Smooth muscle cell (in vitro differentiated cells): ENCODE data around the gene RUNX2. TPM values are rescaled to one million over a fixed set of nuclear protein-coding genes. Genes with fewer than 3 reads are reported as not detected.

Experiments used
- DNase-seq: peaks from one replicate; lab custom pipeline; 2025; ENCODE audit not compliant: unreplicated experiment; lab: John Stamatoyannopoulos, UW
- H2AFZ ChIP-seq: fragments of 200-600 bp; sonication (generic); 2 replicates; pipeline ENCODE4 v1.6.0; 2016; ENCODE audit warnings: antibody characterized with exemption, low read depth, mild to moderate bottlenecking
- H3F3A ChIP-seq: fragments of 200-600 bp; sonication (generic); 2 replicates; pipeline ENCODE4 v1.6.0; 2017; ENCODE audit warnings: antibody characterized with exemption, low read depth
- H3K27ac ChIP-seq: fragments of 200-600 bp; sonication (generic); 2 replicates; pipeline ENCODE4 v1.5.1; 2016; ENCODE audit warnings: low read depth, mild to moderate bottlenecking
- H3K27me3 ChIP-seq: fragments of 200-600 bp; sonication (generic); 2 replicates; pipeline ENCODE4 v1.6.1; 2016; ENCODE audit warnings: low read depth, mild to moderate bottlenecking
- H3K36me3 ChIP-seq: fragments of 200-600 bp; sonication (generic); 2 replicates; pipeline ENCODE4 v1.5.1; 2016; ENCODE audit warnings: low read depth
- H3K4me1 ChIP-seq: fragments of 200-600 bp; sonication (generic); 2 replicates; pipeline ENCODE4 v1.5.1; 2016; ENCODE audit warnings: low read depth
- H3K4me2 ChIP-seq: fragments of 200-600 bp; sonication (generic); 2 replicates; pipeline ENCODE4 v1.6.0; 2016; ENCODE audit warnings: mild to moderate bottlenecking
- H3K4me3 ChIP-seq: fragments of 200-600 bp; sonication (generic); 2 replicates; pipeline ENCODE4 v1.5.1; 2016; ENCODE audit warnings: mild to moderate bottlenecking
- H3K79me2 ChIP-seq: fragments of 200-600 bp; sonication (generic); 2 replicates; pipeline ENCODE4 v1.6.0; 2016; ENCODE audit warnings: low read depth, mild to moderate bottlenecking
- H3K9ac ChIP-seq: fragments of 200-600 bp; sonication (generic); 2 replicates; pipeline ENCODE4 v1.6.0; 2016; ENCODE audit warnings: low read depth
- H3K9me3 ChIP-seq: fragments of 200-600 bp; sonication (generic); replicated peaks from 2 replicates; pipeline ENCODE4 v1.5.1; 2016; ENCODE audit warnings: low read depth
- H4K20me1 ChIP-seq: fragments of 200-600 bp; sonication (generic); 2 replicates; pipeline ENCODE4 v1.6.0; 2016; ENCODE audit warnings: low read depth
- CTCF ChIP-seq: fragments of 200-600 bp; sonication (generic); IDR thresholded peaks from 2 replicates; pipeline ENCODE4 v1.5.1; 2017; ENCODE audit warnings: borderline replicate concordance, mild to moderate bottlenecking, antibody characterized with exemption; ENCODE audit not compliant: insufficient read depth, poor library complexity, severe bottlenecking
- WGBS: methylation state at CpG from one replicate; pipeline ENCODE4 v1.1.7; 2016; ENCODE audit warnings: low lambda C conversion rate; 5-methylcytosine and 5-hydroxymethylcytosine counted together
- polyA plus RNA-seq: library from polyadenylated mRNA; unstranded; fragments of >200 nt; fragmentation: Nextera tagmentation; extraction: Ambion mirVana; gene quantifications from 2 replicates; pipeline ENCODE4 v1.2.1, GENCODE V29; 2016
- total RNA-seq: library from RNA; depleted of rRNA; stranded (reverse); fragments of >200 nt; gene quantifications from 2 replicates; pipeline ENCODE4 v1.2.3, GENCODE V29; 2014

Gene RUNX2
- total and polyA plus RNA-seq, 2 experiments from 2014 or later = 12.5 to 16.4 TPM

DNA sequence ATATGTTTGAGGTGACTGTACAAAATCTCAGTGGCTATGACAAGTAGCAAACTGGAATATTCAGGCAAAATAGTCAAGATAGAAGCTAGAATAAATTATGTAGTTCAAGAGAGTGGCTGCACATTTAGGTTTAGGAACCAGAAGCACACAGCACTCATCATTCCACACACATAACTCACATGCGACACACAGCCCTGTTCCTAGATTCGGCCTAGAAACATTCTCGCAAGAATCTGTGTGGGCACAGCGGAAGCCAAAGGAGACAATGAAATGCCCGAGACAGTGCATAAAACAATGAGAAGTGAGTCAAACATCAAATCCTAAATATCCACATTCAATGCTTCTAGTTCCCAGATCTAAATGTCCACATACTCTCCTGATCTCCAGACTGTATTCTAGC is 59.1 kb downstream of the RUNX2 start:
- Histone ChIP-seq H3K27ac (no peak overlapping the region), H3K4me2 (peak overlapping the region; percentile 49)

DNA sequence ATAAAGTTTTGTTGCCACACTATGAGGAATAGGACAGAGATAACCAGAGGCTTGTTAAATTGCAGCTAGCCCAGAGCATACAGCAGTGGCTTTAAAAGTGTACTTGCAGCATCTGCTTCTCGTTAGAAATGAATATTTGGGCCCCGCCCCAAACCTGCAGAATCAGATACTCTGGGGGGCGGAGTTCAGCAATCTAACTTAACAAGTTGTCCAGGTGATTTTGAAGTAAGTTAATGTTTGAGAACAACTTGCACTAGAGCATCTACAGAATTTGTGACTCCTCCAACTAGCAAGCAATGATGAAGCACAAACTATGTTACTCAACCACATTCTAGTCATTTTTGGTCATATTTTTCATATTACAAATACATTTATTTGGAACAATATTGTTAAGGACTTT is 60.2 kb downstream of the RUNX2 start:
- WGBS = 45% methylated on average over 3 of the region's 3 CpGs
- Histone ChIP-seq H3K4me1 (no peaks in the 10 kb centered on the region), H3K9me3 (no peaks in the 10 kb centered on the region), H3K9ac (no peak overlapping the region), H3F3A (no peaks in the 10 kb centered on the region), H3K79me2 (no peaks in the 10 kb centered on the region), H3K27ac (no peak overlapping the region), H3K27me3 (no peaks in the 10 kb centered on the region), H3K4me3 (no peak overlapping the region), H3K4me2 (no peak overlapping the region), H3K36me3 (no peaks in the 10 kb centered on the region), H4K20me1 (no peaks in the 10 kb centered on the region), H2AFZ (no peak overlapping the region)
- TF ChIP-seq CTCF = no peak
- no peak for DNase-seq

More for the DNA sequence above, 59.1 kb downstream of the RUNX2 start:
- Histone ChIP-seq H3K27me3 (no peaks in the 10 kb centered on the region), H3K36me3 (no peaks in the 10 kb centered on the region), H3K4me1 (no peaks in the 10 kb centered on the region), H2AFZ (no peak overlapping the region), H4K20me1 (no peaks in the 10 kb centered on the region), H3K79me2 (no peaks in the 10 kb centered on the region), H3F3A (no peaks in the 10 kb centered on the region), H3K9me3 (no peaks in the 10 kb centered on the region), H3K4me3 (no peak overlapping the region), H3K9ac (no peak overlapping the region)
- no peak for TF ChIP-seq CTCF
- no peak for DNase-seq
- WGBS = 34% methylated on average over 5 of the region's 5 CpGs

DNA sequence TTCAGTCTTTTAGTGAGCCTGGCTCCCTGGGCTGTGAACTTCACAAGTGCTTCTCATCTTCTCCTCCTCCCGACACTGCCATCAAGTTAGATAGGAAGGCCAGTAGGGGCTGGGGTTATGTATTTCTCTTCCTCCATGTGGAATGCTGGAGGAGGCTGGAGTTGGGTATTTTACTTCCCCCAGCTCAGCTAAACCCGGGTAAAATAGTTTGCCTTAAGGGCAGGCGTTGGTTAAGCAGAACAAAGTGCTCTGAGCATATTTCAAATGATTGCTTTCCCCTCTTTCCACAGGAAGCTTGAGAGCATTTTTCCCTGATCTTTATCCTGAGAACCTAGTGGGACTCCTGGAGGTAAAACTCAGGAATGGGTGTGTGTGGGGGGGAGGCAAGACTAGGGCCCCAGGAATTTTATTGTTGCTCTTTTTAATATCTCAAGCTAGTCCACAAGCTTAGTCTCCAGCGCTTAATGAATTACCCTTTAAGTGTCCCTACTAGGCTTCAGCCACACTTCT is 66.5 kb downstream of the RUNX2 start:
- Histone ChIP-seq H3K27me3 (no peaks in the 10 kb centered on the region), H3K4me3 (no peak overlapping the region), H4K20me1 (no peaks in the 10 kb centered on the region), H3K4me2 (no peak overlapping the region), H3K9me3 (no peaks in the 10 kb centered on the region), H3K79me2 (no peaks in the 10 kb centered on the region), H3F3A (no peaks in the 10 kb centered on the region), H3K36me3 (no peaks in the 10 kb centered on the region), H3K4me1 (no peaks in the 10 kb centered on the region), H3K9ac (no peak overlapping the region), H2AFZ (no peak overlapping the region), H3K27ac (no peak overlapping the region)
- no peak for DNase-seq
- WGBS = 59% methylated on average over 4 of the region's 4 CpGs
- no peak for TF ChIP-seq CTCF

DNA sequence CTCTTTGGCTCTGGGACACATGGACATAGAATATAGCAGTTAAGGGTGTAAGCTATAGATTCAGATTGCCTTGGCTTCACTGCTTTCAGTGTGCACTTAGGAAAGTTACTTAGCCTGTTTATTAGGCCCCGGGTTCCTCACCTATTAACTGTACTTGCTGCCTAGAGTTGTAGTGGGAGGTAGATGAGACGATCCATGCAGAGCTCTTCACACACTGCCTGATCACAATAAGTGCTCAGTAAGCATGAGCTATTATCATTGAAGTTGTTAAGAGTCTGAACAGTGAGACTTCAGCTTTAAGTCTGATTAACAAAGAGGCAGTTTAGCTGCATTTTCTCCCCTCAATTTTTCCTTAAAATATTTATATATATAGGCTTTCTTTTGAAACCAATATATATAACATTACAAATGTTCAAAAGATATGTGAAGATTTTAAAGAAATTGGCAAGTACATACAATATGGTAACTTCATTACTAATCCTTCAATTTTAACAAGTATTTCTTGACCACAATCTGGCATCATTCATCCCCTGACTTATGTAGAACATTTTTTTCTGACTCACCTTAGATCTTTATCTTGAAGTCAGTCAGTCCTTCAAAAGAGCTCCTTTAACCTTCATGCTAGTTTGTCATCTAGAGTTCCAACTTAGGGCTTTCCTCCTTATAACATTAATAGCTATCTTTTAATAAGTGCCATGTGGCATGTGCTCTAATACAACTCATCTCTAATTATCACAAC is 70.1 kb downstream of the RUNX2 start:
- no peak overlapping the region for H3K4me2 ChIP-seq
- H3K36me3 ChIP-seq = no peaks in the 10 kb centered on the region
- H3K9ac ChIP-seq = no peak overlapping the region
- WGBS = 55% methylated on average over 2 of the region's 2 CpGs
- DNase-seq = no peak
- no peaks in the 10 kb centered on the region for H3K4me1 ChIP-seq
- H3K4me3 ChIP-seq = no peak overlapping the region
- H3K27ac ChIP-seq = peak overlapping the region; percentile 0
- no peaks in the 10 kb centered on the region for H4K20me1 ChIP-seq
- TF ChIP-seq CTCF = no peak
- no peak overlapping the region for H2AFZ ChIP-seq
- no peaks in the 10 kb centered on the region for H3K79me2 ChIP-seq
- no peaks in the 10 kb centered on the region for H3F3A ChIP-seq
- H3K9me3 ChIP-seq = no peaks in the 10 kb centered on the region
- H3K27me3 ChIP-seq = no peaks in the 10 kb centered on the region
